VCaP (cell line): Measurements from ENCODE around the gene JUNB.

Experiments
- H3K27ac ChIP-seq: fragments of 450-650 bp; 2 replicates; pipeline ENCODE4 v1.5.1; 2017
- CTCF ChIP-seq: fragments of 450-650 bp; conservative IDR thresholded peaks from 2 replicates; pipeline ENCODE4 v1.5.1; 2017; ENCODE audit warnings: mild to moderate bottlenecking, moderate library complexity

The JUNB gene

GRCh38 chr19:12783291-12783848 lies 7.9 kb upstream of the JUNB start:
- H3K27ac ChIP-seq = peak overlapping the region; percentile 78
- TF ChIP-seq CTCF = no peak

- peak overlapping the region; percentile 78 for H3K27ac ChIP-seq
- TF ChIP-seq CTCF = no peak
These were observed 7.4 kb upstream of the JUNB start for GRCh38 chr19:12783849-12784393.

- no peak overlapping the region; the same call in 1 of the 2 replicates for H3K27ac ChIP-seq
- TF ChIP-seq CTCF = no peak
These were observed 6.9 kb upstream of the JUNB start for GRCh38 chr19:12784394-12784870.

- H3K27ac ChIP-seq = no peak overlapping the region; the same call in 1 of the 2 replicates
- TF ChIP-seq CTCF = no peak
These were observed 6.3 kb upstream of the JUNB start for GRCh38 chr19:12784871-12785430.

- peak overlapping the region; percentile 20; the same call in 1 of the 2 replicates for H3K27ac ChIP-seq
- no peak for TF ChIP-seq CTCF
These were observed 5.8 kb upstream of the JUNB start for GRCh38 chr19:12785431-12786031.

GRCh38 chr19:12786141-12786870 lies 5.0 kb upstream of the JUNB start:
- H3K27ac ChIP-seq = peak overlapping the region; percentile 20; the same call in 1 of the 2 replicates

More at GRCh38 chr19:12786141-12786870, 5.0 kb upstream of the JUNB start:
- no peak for TF ChIP-seq CTCF
